NK-92 treated with Interleukin-12 subunit alpha and Interleukin-12 subunit beta, amount 100 ng/mL, for 24 hours (cell line): ENCODE results near the gene ISLR2.
"Not testable (repeated sequence)": the region's sequence is repeated elsewhere in the genome, so short reads cannot be mapped to it uniquely, and the experiment has no call there.

Experiments used
- DNase-seq: peaks from one replicate; lab custom pipeline; 2025; lab: John Stamatoyannopoulos, UW

The ISLR2 gene

DNA sequence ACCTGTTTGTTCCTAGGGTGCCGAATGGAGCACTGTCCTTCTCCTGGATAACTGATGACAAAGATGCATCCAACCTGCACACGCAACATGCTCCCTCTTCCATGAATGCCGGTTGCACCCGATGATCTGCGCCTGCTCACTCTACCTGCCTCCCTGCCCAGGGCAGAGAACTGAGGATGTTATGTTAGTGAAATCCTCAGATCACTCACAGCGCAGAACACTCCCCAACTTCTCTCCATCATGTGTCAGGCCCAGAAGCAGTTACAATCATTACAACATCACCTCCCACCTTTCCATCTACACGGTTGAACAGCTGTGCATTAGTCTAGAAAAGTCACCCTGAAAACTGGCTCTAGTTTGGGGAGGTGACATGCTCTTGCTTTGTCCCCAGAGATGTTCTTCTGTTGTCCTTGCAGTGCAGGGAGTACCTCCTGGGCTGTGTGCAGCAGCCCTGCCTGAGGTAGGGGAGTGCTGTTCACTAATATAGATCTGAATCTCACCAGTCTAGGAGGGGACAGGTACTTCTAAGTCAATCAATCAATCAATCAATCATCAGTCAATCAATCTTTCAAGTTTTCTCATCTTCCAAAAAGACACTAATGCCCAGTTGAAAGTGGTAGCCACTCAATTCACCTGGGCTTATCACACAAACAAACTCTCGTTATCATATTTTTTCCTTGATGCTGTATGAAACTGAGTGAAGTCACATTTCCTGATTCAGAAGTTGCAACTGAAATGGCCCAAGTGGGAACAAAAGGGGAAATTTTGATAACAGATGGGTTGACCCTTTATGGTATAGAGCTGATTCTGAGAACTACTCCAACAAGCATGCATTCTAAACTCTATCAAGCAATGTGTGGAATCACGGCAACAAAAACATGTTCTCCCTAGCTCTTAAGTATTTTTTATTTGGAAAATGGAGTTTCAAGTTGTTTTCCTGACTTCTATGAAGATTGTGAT, 27.8 kb downstream of the ISLR2 start:
- no peak for DNase-seq

DNA sequence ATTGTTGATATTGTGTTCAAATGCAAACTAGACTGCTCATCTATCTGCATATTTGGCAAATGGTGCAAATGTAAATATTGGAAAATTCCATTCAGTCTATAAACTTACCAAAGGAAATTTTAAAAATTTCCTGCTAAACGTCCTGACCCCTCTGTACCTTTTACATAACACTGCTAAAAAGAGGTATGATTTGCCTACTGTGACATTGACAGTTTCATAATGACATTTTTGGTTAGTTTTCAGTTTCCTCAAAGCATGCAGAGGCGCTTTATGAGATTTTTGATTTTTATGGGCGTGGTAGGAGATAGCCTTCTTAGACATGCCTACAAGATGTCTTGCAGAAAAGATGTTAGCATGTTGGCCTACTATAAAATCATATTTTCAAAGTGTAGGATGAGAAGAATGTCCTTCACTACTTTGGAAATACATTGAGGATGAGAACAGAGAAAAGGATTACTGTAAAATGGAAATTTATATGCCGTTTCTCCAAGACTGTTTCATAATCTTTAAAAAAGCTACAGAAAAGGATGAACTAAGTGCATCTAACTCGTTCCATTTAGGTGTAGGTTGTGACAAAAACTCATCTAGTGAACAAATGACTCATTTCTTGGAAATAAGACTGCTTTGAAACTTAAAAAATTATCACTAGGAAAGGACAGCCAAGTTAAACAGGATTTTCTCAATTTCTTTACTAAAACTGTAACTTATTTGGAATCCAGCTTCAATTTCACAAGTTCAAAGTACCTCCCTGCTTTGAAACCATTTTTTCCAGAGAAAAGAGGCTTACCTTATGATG, 28.7 kb downstream of the ISLR2 start:
- DNase-seq, result no peak

DNA sequence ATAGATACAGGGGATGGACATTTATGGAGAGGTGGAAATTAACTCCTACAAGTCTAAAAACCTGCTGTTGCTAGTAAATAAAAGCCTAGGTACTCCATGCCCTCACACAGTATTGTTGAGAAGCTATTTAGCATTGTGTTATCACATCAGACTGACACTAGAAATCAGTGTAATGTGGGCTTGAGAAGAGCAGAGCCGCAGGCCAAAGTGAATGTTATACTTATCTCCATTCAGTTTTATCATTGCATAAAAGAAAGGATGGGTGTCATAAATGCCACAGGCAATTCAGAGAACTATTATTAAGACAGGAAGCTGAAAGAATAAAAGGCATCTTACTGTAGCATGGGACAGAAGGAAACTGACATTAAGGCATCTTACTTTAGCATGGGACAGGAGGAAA, 29.4 kb downstream of the ISLR2 start:
- no peak for DNase-seq

- DNase-seq, result not testable (repeated sequence)
Observed at GRCh38 chr15:74160390-74160789, 30.0 kb downstream of the ISLR2 start.

- DNase-seq, result not testable (repeated sequence)
Observed at GRCh38 chr15:74162195-74162536, 31.8 kb downstream of the ISLR2 start.

DNA sequence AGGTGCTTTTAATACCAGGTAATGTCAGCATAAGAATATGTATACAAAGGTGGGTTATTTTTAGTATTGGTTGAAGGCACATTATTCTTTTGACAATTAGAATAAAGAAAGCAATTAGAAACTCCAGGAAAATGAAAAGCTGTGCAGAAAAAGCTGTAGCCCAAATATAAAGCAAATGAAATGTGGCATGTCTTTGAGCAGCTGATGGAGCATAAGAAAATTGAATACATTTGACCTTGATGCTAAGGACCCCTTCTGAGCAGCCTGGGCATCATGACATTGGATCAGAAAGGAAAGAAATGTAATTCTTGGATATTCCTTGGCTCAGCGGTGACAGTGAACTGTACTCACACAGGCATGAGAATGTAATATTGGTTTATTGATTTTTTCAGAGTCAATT, 35.1 kb downstream of the ISLR2 start:
- DNase-seq, result no peak

GRCh38 chr15:74167891-74168331, 37.5 kb downstream of the ISLR2 start:
- DNase-seq, result no peak

DNA sequence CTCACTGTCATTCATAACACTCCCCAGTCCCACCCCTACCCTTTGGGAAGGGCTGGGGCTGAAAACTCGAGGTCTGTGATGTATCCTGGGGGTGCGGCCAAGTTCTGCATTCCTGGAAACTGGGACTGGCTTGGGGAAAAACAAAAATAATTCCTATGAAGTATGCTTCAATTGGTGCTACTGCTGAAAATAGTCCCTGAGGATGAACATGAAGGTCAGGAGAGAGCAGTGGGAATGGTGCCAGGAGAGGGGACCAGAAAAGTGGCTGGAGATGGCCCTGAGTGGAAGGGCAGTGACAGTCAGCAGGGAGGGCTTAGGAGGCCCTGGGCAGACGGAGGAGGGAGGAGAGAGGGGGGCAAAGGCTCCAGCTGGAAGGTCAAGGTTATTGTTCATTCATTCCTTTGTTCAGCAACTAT, 38.3 kb downstream of the ISLR2 start:
- no peak for DNase-seq

- no peak for DNase-seq
Observed at GRCh38 chr15:74170071-74170844, 39.9 kb downstream of the ISLR2 start.

- DNase-seq, result no peak
Observed at GRCh38 chr15:74170875-74171578, 40.6 kb downstream of the ISLR2 start.

- no peak for DNase-seq
Observed at GRCh38 chr15:74171965-74172541, 41.7 kb downstream of the ISLR2 start.

- DNase-seq, result no peak
Observed at GRCh38 chr15:74172701-74173379, 42.5 kb downstream of the ISLR2 start.

DNA sequence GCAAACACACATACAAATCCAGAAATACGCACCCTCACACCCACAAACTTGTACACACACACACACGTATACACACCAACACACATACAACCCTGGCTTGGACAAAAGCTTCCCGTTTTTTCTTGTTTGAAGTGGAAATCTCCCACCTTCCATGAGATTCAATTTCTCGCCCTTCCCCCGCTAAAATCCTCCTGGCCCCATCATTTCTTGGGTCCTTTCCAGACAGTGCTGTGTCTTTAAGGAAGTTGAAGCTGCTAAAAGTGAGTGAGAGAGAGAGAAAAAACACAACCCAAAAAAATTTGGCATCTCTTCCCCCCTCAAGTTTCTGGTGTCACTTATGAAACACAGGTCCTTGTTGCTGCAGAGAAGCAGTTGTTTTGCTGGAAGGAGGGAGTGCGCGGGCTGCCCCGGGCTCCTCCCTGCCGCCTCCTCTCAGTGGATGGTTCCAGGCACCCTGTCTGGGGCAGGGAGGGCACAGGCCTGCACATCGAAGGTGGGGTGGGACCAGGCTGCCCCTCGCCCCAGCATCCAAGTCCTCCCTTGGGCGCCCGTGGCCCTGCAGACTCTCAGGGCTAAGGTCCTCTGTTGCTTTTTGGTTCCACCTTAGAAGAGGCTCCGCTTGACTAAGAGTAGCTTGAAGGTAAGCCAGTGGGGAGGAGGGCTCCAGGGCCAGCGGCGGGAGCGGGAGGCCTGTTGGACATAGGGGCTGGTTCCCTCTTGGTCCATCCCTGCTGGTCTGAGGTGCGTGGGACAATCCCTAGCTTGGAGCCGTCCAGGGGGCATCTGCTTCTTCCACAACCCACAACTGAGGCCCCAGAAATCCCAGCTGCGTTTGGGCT, 43.2 kb downstream of the ISLR2 start, which contains the start of gene ISLR:
TSS of gene ISLR (plus strand) at position 331 of the 839 bp plus-strand sequence. CDS start 1,149 bp downstream, outside the sequence.
- DNase-seq, result no peak

DNA sequence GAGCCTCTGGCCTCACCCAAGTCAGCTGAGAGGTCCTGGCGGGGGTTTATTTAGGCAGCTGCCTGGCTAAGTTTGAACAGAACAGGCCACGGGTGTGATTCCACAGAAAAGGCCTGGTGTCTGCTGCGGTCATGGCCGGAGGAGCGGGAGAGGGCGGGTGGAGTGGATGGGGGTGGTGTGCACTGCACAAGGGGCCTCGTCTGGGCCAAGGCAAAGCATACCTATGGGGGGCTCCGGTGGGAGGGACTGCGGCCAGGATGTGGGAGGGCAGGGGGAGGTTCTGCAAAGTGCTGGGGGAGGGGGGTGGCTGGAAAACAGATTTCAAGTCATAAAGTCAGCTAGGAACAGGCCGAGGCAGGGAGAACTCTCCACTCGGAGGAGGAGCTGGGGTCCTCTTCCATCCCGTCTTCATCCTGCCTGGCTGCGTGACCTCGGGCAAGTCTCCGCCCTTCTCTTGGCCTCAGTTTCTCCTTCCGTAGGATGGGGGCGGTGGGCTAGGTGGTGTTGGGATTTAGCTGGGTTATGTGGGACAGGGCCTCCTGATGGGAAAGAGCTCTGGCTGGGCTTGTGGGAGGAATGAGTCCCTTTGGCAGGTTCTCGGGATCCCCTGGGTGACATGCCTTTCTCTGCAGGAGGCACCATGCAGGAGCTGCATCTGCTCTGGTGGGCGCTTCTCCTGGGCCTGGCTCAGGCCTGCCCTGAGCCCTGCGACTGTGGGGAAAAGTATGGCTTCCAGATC, 44.0 kb downstream of the ISLR2 start:
- DNase-seq, result no peak

GRCh38 chr15:74174958-74175253, 44.5 kb downstream of the ISLR2 start:
- DNase-seq, result no peak

- no peak for DNase-seq
Observed at GRCh38 chr15:74175271-74176191, 45.1 kb downstream of the ISLR2 start.

- DNase-seq, result no peak
Observed at GRCh38 chr15:74176262-74177214, 46.2 kb downstream of the ISLR2 start.
